Spleen (tissue), 11 donors: ENCODE measurements around the gene SLC6A13. TPM values are rescaled to one million over a fixed set of nuclear protein-coding genes. Genes with fewer than 3 reads are reported as not detected.

Experiments
- DNase-seq: peaks from one replicate; pipeline ENCODE4 v3.0.0-alpha.2; 2020
- H3K27ac ChIP-seq, 8 donors: fragments of 200-600 bp; sonication (generic) in 7 of 8; 1 replicate in 4 of 8; 2 replicates in 4 of 8; pipeline versions ENCODE4 v1.5.0 to v1.8.0; 2016 to 2021; ENCODE audit warnings: inconsistent platforms in 4 of 8, mild to moderate bottlenecking in 4 of 8, moderate library complexity in 1 of 8
- H3K27me3 ChIP-seq, 7 donors: fragments of 200-600 bp; sonication (generic) in 6 of 7; replicated peaks in 1 of 7; 1 replicate in 4 of 7; 2 replicates in 3 of 7; pipeline versions ENCODE4 v1.5.0 to v1.8.0; 2016 to 2021; ENCODE audit warnings: inconsistent platforms in 3 of 7, mild to moderate bottlenecking in 1 of 7
- H3K36me3 ChIP-seq, 6 donors: fragments of 200-600 bp; sonication (generic) in 5 of 6; 1 replicate in 4 of 6; 2 replicates in 2 of 6; pipeline versions ENCODE4 v1.5.0 to v1.8.0; 2016 to 2021; ENCODE audit warnings: inconsistent platforms in 2 of 6
- H3K4me1 ChIP-seq, 6 donors: fragments of 200-600 bp; sonication (generic) in 5 of 6; 1 replicate in 3 of 6; 2 replicates in 3 of 6; pipeline versions ENCODE4 v1.5.0 to v1.8.0; 2016 to 2021; ENCODE audit warnings: inconsistent platforms in 3 of 6
- H3K4me3 ChIP-seq, 8 donors: fragments of 200-600 bp; sonication (generic) in 7 of 8; 1 replicate in 4 of 8; 2 replicates in 4 of 8; pipeline versions ENCODE4 v1.5.0 to v1.8.0; 2016 to 2021; ENCODE audit warnings: inconsistent platforms in 4 of 8, mild to moderate bottlenecking in 4 of 8, moderate library complexity in 2 of 8
- H3K9me3 ChIP-seq, 8 donors: fragments of 200-600 bp; sonication (generic) in 7 of 8; 1 replicate in 4 of 8; 2 replicates in 4 of 8; pipeline versions ENCODE4 v1.5.0 to v1.8.0; 2016 to 2021; ENCODE audit warnings: inconsistent platforms in 4 of 8
- CTCF ChIP-seq, 11 experiments: fragments of 200-600 bp in 7 of 11; fragments of 450-650 bp in 4 of 11; sonication (generic) in 4 of 11; IDR thresholded peaks in 8 of 11; conservative IDR thresholded peaks in 3 of 11; 1 replicate in 7 of 11; 2 replicates in 4 of 11; pipeline versions ENCODE4 v1.4.0 to v1.8.0; 2016 to 2021; ENCODE audit warnings: antibody characterized with exemption in 11 of 11, inconsistent platforms in 4 of 11, mild to moderate bottlenecking in 1 of 11
- POLR2A ChIP-seq, 3 donors: fragments of 450-650 bp; IDR thresholded peaks; one replicate each; pipeline ENCODE4 v1.5.1; 2017; ENCODE audit warnings: antibody characterized with exemption in 3 of 3, mild to moderate bottlenecking in 1 of 3
- POLR2AphosphoS5 ChIP-seq, 3 donors: sonication (generic); formaldehyde crosslinking; IDR thresholded peaks; one replicate each; pipeline ENCODE4 v1.5.1; 2017; ENCODE audit warnings: antibody characterized with exemption in 3 of 3
- WGBS, 5 donors: extraction: QIAGEN DNeasy Blood & Tissue Kit in 3 of 5; methylation state at CpG; one replicate each; pipeline versions ENCODE4 v1.1.5 to v1.1.7; 2013 to 2018; 5-methylcytosine and 5-hydroxymethylcytosine counted together
- intact Hi-C: fragments of 100-400 bp; cut with DNase I; formaldehyde crosslinking; loops from one replicate; pipeline ENCODE4 v1.15.0; 2023; ENCODE audit warnings: low total_unique reads
- polyA plus RNA-seq, 3 donors: library from polyadenylated mRNA; stranded (reverse); fragments of 200-250 nt; gene quantifications; one replicate each; pipeline ENCODE4 v1.2.1, GENCODE V29; 2013
- total RNA-seq, 7 donors: library from RNA; depleted of rRNA in 3 of 7; stranded (reverse); fragments of >200 nt in 3 of 7; fragmentation: NEBNext Ultra II Directional in 4 of 7; extraction: Animal tissue kit (Norgen Biotek cat#: 25700) in 4 of 7; gene quantifications; one replicate each; pipeline versions ENCODE4 v1.1.0 to v1.2.1, GENCODE V29; 2016 to 2021
- donor health status: healthy with polysubstance abuse.
- donor health status: DM: no; HTN: no; CAD: no; lungs with moderate emphysema.
- donor health status: DM: no; HTN: no; CAD: no.
- donor health status: Bipolar disorder and iron deficiency.
- donor health status: healthy.
- donor health status: DM: no; HTN: no; CAD: no.
- donor health status: DM: yes; HTN: yes; CAD: no.

SLC6A13 gene
- total and polyA plus RNA-seq, 10 donors = 0.22 to 1.7 (median 0.30) TPM; not detected in 5

GRCh38 chr12:209851-210250 is 52.8 kb downstream of the SLC6A13 start:
- intact Hi-C loops = no loop called here
- Histone ChIP-seq H3K27me3 (peaks cover 0 to 82% (median 25%) of the 10 kb centered on the region in 7 donors), H3K27ac (no peak overlapping the region), H3K4me3 (no peak overlapping the region), H3K9me3 (no peaks in the 10 kb centered on the region), H3K4me1 (peaks cover 0 to 35% (median 10%) of the 10 kb centered on the region in 6 donors), H3K36me3 (no peaks in the 10 kb centered on the region)
- TF ChIP-seq POLR2A (IDR thresholded peaks at IDR 0.05) = no peak
- no peak for DNase-seq
- WGBS, 5 donors = 87 to 95% (median 90%) methylated on average over 12 of the region's 12 CpGs

GRCh38 chr12:209246-209645 is 53.4 kb downstream of the SLC6A13 start:
- H3K36me3 ChIP-seq = no peaks in the 10 kb centered on the region
- no peak for TF ChIP-seq POLR2A (IDR thresholded peaks at IDR 0.05)
- TF ChIP-seq POLR2AphosphoS5 (IDR thresholded peaks at IDR 0.05) = no peak
- TF ChIP-seq CTCF (IDR thresholded peaks at IDR 0.05 in 8 of 11, conservative IDR thresholded peaks at IDR 0.05 in 3 of 11) = no peak
- intact Hi-C loops = no loop called here
- H3K9me3 ChIP-seq = no peaks in the 10 kb centered on the region
- DNase-seq = no peak
- peaks cover 0 to 82% (median 27%) of the 10 kb centered on the region in 7 donors for H3K27me3 ChIP-seq
- 78 to 92% (median 84%) methylated on average over 14 to 15 of the region's 15 CpGs for WGBS, 5 donors
- no peak overlapping the region for H3K27ac ChIP-seq
- H3K4me3 ChIP-seq = no peak overlapping the region
- peaks cover 0 to 28% (median 10%) of the 10 kb centered on the region in 6 donors for H3K4me1 ChIP-seq

- intact Hi-C loops = no loop called here
- Histone ChIP-seq H3K27ac (no peak overlapping the region), H3K36me3 (no peaks in the 10 kb centered on the region), H3K4me1 (peaks cover 0 to 28% (median 14%) of the 10 kb centered on the region in 6 donors), H3K27me3 (peaks cover 0 to 82% (median 32%) of the 10 kb centered on the region in 7 donors), H3K9me3 (no peaks in the 10 kb centered on the region), H3K4me3 (no peak overlapping the region)
- WGBS, 5 donors = 76 to 86% (median 77%) methylated on average over 4 of the region's 4 CpGs
- DNase-seq = peak; percentile 34
- TF ChIP-seq CTCF (IDR thresholded peaks at IDR 0.05 in 8 of 11, conservative IDR thresholded peaks at IDR 0.05 in 3 of 11) (no peak), POLR2AphosphoS5 (IDR thresholded peaks at IDR 0.05) (no peak), POLR2A (IDR thresholded peaks at IDR 0.05) (no peak)
These were observed 53.8 kb downstream of the SLC6A13 start for GRCh38 chr12:208813-209212.

GRCh38 chr12:207804-208203 is 54.8 kb downstream of the SLC6A13 start:
- Histone ChIP-seq H3K4me1 (peaks cover 0 to 25% (median 13%) of the 10 kb centered on the region in 6 donors), H3K27me3 (peaks cover 0 to 82% (median 30%) of the 10 kb centered on the region in 7 donors), H3K9me3 (no peaks in the 10 kb centered on the region), H3K4me3 (no peak overlapping the region), H3K27ac (no peak overlapping the region), H3K36me3 (no peaks in the 10 kb centered on the region)
- peak; percentile 61 for DNase-seq
- 83 to 91% (median 86%) methylated on average over 10 of the region's 10 CpGs for WGBS, 5 donors
- no peak for TF ChIP-seq POLR2A (IDR thresholded peaks at IDR 0.05)
- no peak for TF ChIP-seq CTCF (IDR thresholded peaks at IDR 0.05 in 8 of 11, conservative IDR thresholded peaks at IDR 0.05 in 3 of 11)
- TF ChIP-seq POLR2AphosphoS5 (IDR thresholded peaks at IDR 0.05) = no peak
- intact Hi-C loops = no loop called here
